WTC11 (cell line): ENCODE data around the gene ADGRE1. TPM values are rescaled to one million over a fixed set of nuclear protein-coding genes. Genes with fewer than 3 reads are reported as not detected.

Experiments
- ATAC-seq: fragments of 200-7000 bp; cut with Tn5 transposase; 2 replicates; pipeline ENCODE4 v1.10.0; 2021; ENCODE audit warnings: mild to moderate bottlenecking, moderate library complexity
- CTCF ChIA-PET: fragments of 300-600 bp; sonication (Branson Sonifier 250); formaldehyde crosslinking; loops from one replicate; lab custom pipeline; 2021; ENCODE audit warnings: antibody characterized with exemption; lab: Charles Lee
- POLR2A ChIA-PET: fragments of 350-600 bp; sonication (Branson Sonifier 250); formaldehyde crosslinking; loops from one replicate; lab custom pipeline; 2021; ENCODE audit warnings: antibody characterized with exemption; lab: Charles Lee
- DNase-seq: peaks from one replicate; pipeline ENCODE4 v3.0.0; 2021; ENCODE audit warnings: low spot score
- H3K27ac Mint-ChIP-seq: 2 replicates; pipeline ENCODE4 v1.8.0; 2021; ENCODE audit warnings: mixed read lengths
- H3K27me3 Mint-ChIP-seq: 2 replicates; pipeline ENCODE4 v1.8.0; 2021; ENCODE audit warnings: low read depth, mild to moderate bottlenecking, moderate library complexity, mixed read lengths
- H3K36me3 Mint-ChIP-seq: 2 replicates; pipeline ENCODE4 v1.8.0; 2021; ENCODE audit warnings: mixed read lengths
- H3K4me1 Mint-ChIP-seq: 2 replicates; pipeline ENCODE4 v1.8.0; 2022; ENCODE audit warnings: mixed read lengths
- H3K4me3 Mint-ChIP-seq: 2 replicates; pipeline ENCODE4 v1.8.0; 2021; ENCODE audit warnings: mild to moderate bottlenecking, moderate library complexity, mixed read lengths
- H3K9me3 Mint-ChIP-seq: 2 replicates; pipeline ENCODE4 v1.8.0; 2021; ENCODE audit warnings: mixed read lengths
- CREM ChIP-seq: sonication (generic); formaldehyde crosslinking; IDR thresholded peaks from 2 replicates; pipeline ENCODE4 v1.8.1; 2022; ENCODE audit warnings: mild to moderate bottlenecking, missing genetic modification reagents, moderate library complexity
- ERG ChIP-seq: fragments of 250-450 bp; sonication (Bioruptor Pico); IDR thresholded peaks from 2 replicates; pipeline ENCODE4 v1.8.0; 2021; ENCODE audit warnings: mild to moderate bottlenecking
- FOXJ3 ChIP-seq: sonication (generic); formaldehyde crosslinking; IDR thresholded peaks from 2 replicates; pipeline ENCODE4 v1.9.0; 2021; ENCODE audit warnings: missing genetic modification reagents, mild to moderate bottlenecking, borderline replicate concordance
- FOXP1 ChIP-seq: sonication (generic); formaldehyde crosslinking; IDR thresholded peaks from 2 replicates; pipeline ENCODE4 v1.8.0; 2022; ENCODE audit warnings: missing genetic modification reagents, mild to moderate bottlenecking, moderate library complexity, borderline replicate concordance
- FOXP4 ChIP-seq: sonication (generic); formaldehyde crosslinking; IDR thresholded peaks from 2 replicates; pipeline ENCODE4 v1.8.0; 2022; ENCODE audit warnings: mild to moderate bottlenecking, missing genetic modification reagents
- GABPB1 ChIP-seq: sonication (generic); formaldehyde crosslinking; IDR thresholded peaks from 2 replicates; pipeline ENCODE4 v1.8.1; 2023; ENCODE audit warnings: mild to moderate bottlenecking, missing genetic modification reagents
- IRF2 ChIP-seq: sonication (generic); formaldehyde crosslinking; IDR thresholded peaks from 2 replicates; pipeline ENCODE4 v1.8.0; 2022; ENCODE audit warnings: low read depth, missing genetic modification reagents, borderline replicate concordance
- JAZF1 ChIP-seq: fragments of 250-450 bp; sonication (Bioruptor Pico); IDR thresholded peaks from 2 replicates; pipeline ENCODE4 v1.9.0; 2021; ENCODE audit warnings: moderate library complexity, mild to moderate bottlenecking, inconsistent platforms
- MLX ChIP-seq: sonication (generic); formaldehyde crosslinking; IDR thresholded peaks from 2 replicates; pipeline ENCODE4 v1.8.1; 2023; ENCODE audit warnings: mild to moderate bottlenecking, missing genetic modification reagents, moderate library complexity
- NR3C1 ChIP-seq: sonication (generic); formaldehyde crosslinking; conservative IDR thresholded peaks from 2 replicates; pipeline ENCODE4 v1.8.1; 2023; ENCODE audit warnings: low read depth, mild to moderate bottlenecking, missing genetic modification reagents
- USF1 ChIP-seq: sonication (generic); formaldehyde crosslinking; IDR thresholded peaks from 2 replicates; pipeline ENCODE4 v1.8.0; 2022; ENCODE audit warnings: mild to moderate bottlenecking, missing genetic modification reagents
- ZBTB21 ChIP-seq: sonication (generic); formaldehyde crosslinking; IDR thresholded peaks from 2 replicates; pipeline ENCODE4 v1.8.1; 2023; ENCODE audit warnings: mild to moderate bottlenecking, missing genetic modification reagents, borderline replicate concordance
- ZBTB43 ChIP-seq: sonication (generic); formaldehyde crosslinking; IDR thresholded peaks from 2 replicates; pipeline ENCODE4 v1.8.1; 2023; ENCODE audit warnings: mild to moderate bottlenecking, missing genetic modification reagents
- ZNF281 ChIP-seq: sonication (generic); formaldehyde crosslinking; IDR thresholded peaks from 2 replicates; pipeline ENCODE4 v1.8.0; 2023; ENCODE audit warnings: mild to moderate bottlenecking, missing genetic modification reagents
- ZNF671 ChIP-seq: fragments of 250-450 bp; sonication (Bioruptor Pico); IDR thresholded peaks from 2 replicates; pipeline ENCODE4 v1.8.0; 2021; ENCODE audit warnings: mild to moderate bottlenecking
- total RNA-seq: library from RNA; stranded (reverse); gene quantifications from 3 replicates; pipeline ENCODE4 v1.2.3, GENCODE V29; 2021
- TF ChIP-seq, protein P1 (sequence below): fragments of 250-450 bp; sonication (Bioruptor Pico); IDR thresholded peaks from 2 replicates; pipeline ENCODE4 v1.9.0; 2021; ENCODE audit warnings: mild to moderate bottlenecking
- TF ChIP-seq, protein P2 (sequence below): fragments of 250-450 bp; sonication (Bioruptor Pico); IDR thresholded peaks from 2 replicates; pipeline ENCODE4 v1.9.0; 2021; ENCODE audit warnings: mild to moderate bottlenecking
- TF ChIP-seq, protein P3 (sequence below): sonication (generic); formaldehyde crosslinking; IDR thresholded peaks from 2 replicates; pipeline ENCODE4 v1.8.1; 2022; ENCODE audit warnings: mild to moderate bottlenecking, missing genetic modification reagents, moderate library complexity, borderline replicate concordance

ADGRE1 gene
- total RNA-seq, 1 experiment from 2014 or later = not detected

- TF ChIP-seq FOXP4 (CRISPR knock-in tag) (no peak), NR3C1 (CRISPR knock-in tag) (no peak), CREM (CRISPR knock-in tag) (no peak), JAZF1 (CRISPR knock-in tag) (no peak), USF1 (CRISPR knock-in tag) (no peak), ERG (CRISPR knock-in tag) (no peak), ZNF281 (CRISPR knock-in tag) (no peak), ZBTB21 (CRISPR knock-in tag) (no peak), GABPB1 (no peak), FOXP1 (CRISPR knock-in tag) (no peak), MLX (CRISPR knock-in tag) (no peak), IRF2 (CRISPR knock-in tag) (no peak)
- TF ChIP-seq, protein P1, sequence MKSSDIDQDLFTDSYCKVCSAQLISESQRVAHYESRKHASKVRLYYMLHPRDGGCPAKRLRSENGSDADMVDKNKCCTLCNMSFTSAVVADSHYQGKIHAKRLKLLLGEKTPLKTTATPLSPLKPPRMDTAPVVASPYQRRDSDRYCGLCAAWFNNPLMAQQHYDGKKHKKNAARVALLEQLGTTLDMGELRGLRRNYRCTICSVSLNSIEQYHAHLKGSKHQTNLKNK (CRISPR knock-in tag) = no peak
Observed at GRCh38 chr19:6864325-6864940, 22.9 kb upstream of the ADGRE1 start (continued).

DNA sequence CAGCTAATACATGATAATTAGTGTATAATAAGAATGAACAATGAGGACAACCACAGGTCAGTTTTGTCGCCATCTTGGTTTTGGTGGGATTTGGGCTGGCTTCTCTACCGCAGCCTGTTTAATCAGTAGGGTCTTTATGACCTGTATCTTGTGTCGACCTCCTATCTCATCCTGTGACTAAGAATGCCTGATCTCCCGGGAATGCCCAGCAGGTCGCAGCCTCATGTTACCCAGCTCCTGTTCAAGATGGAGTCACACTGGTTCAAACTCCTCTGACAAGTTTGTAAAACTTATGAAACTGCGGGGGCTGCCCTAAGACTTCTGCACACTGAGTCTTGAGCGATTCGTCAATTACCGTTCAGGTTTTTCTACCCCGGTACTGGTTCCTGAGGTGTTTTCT, 21.5 kb upstream of the ADGRE1 start:
- DNase-seq = no peak
- Mint-ChIP-seq H3K9me3 (peaks cover 36% of the 10 kb centered on the region), H3K4me1 (peaks cover 4% of the 10 kb centered on the region), H3K4me3 (no peak overlapping the region), H3K27ac (no peak overlapping the region), H3K36me3 (peaks cover 14% of the 10 kb centered on the region), H3K27me3 (peaks cover 3% of the 10 kb centered on the region; the same call in 1 of the 2 replicates)
- CTCF ChIA-PET = interaction anchor here (0.5 to 1.2 kb wide), 4 partner anchors 128 to 529 kb away, joined by 3 to 4 read pairs (median 3); partner anchors contain the start of genes DENND1C and GPR108
- no peak for ATAC-seq
- POLR2A ChIA-PET = no interaction called here
- TF ChIP-seq ZBTB43 (no peak), FOXJ3 (CRISPR knock-in tag) (no peak), ZNF281 (CRISPR knock-in tag) (no peak), ZNF671 (CRISPR knock-in tag) (no peak)
- TF ChIP-seq, protein P2, sequence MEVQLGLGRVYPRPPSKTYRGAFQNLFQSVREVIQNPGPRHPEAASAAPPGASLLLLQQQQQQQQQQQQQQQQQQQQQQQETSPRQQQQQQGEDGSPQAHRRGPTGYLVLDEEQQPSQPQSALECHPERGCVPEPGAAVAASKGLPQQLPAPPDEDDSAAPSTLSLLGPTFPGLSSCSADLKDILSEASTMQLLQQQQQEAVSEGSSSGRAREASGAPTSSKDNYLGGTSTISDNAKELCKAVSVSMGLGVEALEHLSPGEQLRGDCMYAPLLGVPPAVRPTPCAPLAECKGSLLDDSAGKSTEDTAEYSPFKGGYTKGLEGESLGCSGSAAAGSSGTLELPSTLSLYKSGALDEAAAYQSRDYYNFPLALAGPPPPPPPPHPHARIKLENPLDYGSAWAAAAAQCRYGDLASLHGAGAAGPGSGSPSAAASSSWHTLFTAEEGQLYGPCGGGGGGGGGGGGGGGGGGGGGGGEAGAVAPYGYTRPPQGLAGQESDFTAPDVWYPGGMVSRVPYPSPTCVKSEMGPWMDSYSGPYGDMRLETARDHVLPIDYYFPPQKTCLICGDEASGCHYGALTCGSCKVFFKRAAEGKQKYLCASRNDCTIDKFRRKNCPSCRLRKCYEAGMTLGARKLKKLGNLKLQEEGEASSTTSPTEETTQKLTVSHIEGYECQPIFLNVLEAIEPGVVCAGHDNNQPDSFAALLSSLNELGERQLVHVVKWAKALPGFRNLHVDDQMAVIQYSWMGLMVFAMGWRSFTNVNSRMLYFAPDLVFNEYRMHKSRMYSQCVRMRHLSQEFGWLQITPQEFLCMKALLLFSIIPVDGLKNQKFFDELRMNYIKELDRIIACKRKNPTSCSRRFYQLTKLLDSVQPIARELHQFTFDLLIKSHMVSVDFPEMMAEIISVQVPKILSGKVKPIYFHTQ (CRISPR knock-in tag) = no peak
- TF ChIP-seq, protein P3, sequence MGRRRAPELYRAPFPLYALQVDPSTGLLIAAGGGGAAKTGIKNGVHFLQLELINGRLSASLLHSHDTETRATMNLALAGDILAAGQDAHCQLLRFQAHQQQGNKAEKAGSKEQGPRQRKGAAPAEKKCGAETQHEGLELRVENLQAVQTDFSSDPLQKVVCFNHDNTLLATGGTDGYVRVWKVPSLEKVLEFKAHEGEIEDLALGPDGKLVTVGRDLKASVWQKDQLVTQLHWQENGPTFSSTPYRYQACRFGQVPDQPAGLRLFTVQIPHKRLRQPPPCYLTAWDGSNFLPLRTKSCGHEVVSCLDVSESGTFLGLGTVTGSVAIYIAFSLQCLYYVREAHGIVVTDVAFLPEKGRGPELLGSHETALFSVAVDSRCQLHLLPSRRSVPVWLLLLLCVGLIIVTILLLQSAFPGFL = no peak
